HG03280 (cell line): ENCODE measurements around the gene ATP5PD.
A peak's percentile ranks its signal among the peaks of the same experiment; 100 is the strongest.
"Not testable (repeated sequence)": the region's sequence is repeated elsewhere in the genome, so short reads cannot be mapped to it uniquely, and the experiment has no call there.

Experiments
- ATAC-seq: cut with Tn5 transposase; IDR thresholded peaks from one replicate; pipeline ENCODE4 v1.9.1; 2021; ENCODE audit warnings: mild to moderate bottlenecking, moderate library complexity; ENCODE audit not compliant: unreplicated experiment

The ATP5PD gene

DNA sequence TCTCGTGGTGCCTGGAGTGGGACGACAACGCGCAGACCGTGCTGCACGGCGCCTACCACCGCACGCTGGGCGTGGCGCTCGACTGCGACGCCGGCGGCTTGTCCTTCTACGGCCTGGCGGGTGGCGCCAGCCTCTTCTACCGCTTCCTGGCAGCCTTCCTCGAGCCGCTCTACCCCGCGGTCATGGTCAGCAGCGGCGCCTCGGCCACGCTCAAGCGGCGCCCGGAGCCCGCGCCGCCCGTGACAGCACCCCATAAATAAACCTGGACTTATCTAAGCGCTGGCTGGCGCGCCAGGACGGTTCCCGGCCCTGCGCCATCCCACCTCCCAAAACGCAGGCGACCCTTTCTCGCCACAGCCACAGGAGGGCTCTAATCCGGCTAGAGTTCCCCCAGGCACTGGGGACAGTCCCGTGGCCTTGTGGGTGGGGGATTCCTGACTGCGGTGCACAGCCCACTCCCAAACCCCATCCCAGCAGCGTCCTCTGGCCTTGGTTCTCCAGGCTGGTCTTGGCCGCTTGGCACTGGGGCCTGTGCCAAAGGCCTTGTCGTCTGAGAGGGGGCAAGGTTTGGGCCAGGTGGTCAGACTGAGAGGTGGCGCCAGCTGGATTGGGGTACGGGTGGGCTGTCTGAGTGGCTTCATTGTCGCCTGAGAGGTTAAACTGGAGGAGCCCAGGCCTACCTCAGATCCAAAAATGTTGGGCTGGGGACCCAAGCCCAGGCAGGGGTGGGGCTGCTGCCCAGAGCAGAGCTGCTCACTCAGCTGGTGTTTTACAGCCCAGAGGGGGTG, 30.9 kb upstream of the ATP5PD start:
- peak; percentile 47 for ATAC-seq

DNA sequence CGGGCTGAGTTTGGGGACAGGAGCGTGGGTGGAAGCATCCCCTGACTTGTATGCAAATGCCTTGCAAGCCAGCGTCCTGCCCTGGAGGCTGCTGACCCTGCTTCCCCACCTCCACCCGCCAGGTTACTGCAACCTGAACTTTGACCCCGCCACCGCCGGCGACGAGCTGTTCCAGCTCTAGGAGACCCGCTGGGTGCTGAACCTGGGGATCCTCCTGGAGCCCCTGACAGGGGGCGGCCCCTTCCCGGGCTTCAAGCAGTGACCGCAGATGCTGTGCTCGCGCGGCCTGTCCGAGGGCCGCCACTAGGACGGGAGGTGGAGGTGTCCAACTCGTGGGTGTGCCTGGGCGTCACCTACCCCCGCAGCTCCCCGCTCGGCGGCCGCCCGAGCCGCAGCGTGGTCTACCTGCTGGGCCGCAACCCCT, 30.3 kb upstream of the ATP5PD start:
- ATAC-seq = peak; percentile 4

DNA sequence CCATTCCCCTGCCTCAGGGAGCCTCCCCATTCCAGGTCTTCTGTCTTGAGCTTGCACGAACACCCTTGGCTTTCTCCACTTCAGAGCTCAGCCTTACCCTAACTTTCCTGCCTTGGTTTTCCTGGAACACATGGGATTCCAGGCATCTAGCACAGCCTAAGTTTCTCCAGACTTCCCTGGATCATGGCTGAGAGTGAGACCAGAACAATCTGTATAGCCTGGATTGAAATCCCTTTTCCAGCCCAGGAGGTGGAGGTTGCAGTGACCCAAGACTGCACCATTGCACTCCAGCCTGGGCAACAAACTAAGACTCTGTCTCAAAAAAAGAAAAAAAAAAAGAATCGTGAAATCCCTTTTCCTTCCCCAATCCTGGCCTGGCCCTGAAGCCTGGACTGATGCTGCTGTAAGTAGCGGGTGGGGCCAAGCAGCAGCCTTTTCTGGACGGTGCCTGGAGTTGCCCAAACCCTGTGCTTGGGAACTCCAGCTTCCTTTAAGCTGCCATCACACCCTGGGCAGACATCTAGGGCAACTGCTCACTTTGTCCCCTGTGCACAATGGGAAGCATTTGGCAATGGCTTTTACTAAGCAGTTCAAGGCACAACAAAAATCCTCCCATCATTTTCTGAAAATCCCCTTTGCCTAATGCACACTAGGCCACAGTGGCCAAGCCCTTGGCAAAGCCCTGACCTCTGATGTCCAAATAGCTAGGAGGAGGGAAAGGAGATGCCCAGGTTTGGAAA, 29.0 kb upstream of the ATP5PD start:
- ATAC-seq = no peak

DNA sequence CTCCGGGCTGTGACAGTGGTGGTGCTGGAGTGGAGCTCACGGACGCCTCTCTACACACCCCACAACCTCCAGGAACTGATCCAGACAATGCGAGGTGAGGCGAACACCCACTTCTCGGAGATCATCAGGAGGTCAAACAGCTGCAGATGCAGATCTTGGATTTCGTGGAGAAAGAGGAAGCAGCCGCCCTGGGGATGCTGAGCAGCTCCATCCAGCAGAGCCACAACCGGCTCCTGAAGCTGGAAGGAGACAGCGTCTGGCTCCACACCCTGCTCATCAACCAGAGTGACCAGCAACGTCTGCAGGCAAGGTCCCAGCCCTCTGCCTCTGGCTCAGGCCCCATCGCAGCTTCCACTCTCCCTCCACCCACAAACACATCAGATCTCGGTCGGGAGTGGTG, 27.8 kb upstream of the ATP5PD start:
- ATAC-seq = no peak

DNA sequence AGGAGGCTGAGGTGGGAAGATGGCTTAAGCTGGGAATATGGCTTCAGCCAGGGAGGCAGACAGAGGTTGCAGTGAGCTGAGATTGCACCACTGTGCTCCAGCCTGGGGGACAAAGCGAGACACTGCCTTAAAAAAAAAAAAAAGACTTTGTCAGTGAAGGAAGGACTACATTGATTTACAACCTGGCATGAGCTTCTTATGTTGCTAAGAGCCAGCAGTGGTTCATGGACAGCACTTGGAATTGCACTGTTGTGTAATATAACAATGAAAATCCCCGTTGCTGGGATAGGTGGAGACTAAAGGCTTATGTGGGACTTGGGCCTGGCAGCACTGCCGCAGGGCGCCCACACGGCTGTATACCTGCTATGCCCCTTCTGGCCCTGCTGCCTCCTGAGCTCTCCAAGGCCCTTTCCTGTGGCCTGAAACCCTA, 26.9 kb upstream of the ATP5PD start:
- no peak for ATAC-seq

DNA sequence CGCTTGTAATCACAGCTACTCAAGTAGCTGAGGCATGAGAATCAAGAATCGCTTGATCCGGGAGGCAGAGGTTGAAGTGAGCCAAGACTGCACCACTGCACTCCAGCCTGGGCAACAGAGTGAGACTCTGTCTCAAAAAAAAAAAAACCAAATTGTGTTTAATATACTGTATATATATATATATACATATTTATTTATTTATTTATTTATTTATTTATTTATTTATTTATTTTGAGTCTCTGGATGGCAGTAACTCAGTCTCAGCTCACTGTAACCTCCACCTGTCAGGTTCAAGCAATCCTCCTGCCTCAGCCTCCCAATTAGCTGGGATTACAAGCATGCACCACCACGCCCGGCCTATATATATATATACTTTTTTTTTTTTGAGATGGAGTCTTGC, 26.1 kb upstream of the ATP5PD start:
- not testable (repeated sequence) for ATAC-seq

DNA sequence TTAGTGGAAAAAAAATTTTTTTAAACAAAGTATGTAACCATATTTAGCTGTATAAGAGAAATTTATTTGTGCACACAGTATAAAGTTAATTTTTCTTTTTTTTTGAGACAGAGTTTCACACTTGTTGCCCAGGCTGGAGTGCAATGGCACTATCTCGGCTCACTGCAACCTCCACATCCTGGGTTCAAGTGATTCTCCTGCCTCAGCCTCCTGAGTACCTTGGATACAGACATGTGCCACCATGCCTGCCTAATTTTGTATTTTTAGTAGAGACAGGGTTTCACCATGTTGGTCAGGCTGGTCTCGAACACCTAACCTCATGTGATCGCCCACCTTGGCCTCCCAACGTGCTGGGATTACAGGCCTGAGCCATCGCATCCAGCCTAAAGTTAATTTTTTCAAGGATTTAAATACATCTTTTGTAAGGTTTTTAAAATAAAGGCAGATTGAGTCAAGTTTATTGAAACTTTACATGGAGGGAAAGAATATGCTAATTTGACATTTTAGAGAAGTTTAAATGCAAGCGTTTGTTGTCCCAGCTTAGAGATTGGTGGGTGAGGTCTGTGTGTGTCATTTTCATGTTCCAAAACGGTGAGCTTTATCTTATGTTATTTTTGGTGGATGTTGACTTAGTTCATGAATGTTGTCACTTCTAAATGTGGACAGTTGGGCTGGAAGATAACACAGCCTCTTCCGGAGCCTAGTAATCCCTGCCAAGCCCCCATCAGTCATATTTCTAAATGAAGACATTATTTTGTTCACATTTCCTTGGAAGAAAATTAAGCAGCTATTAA, 24.9 kb upstream of the ATP5PD start:
- ATAC-seq = not testable (repeated sequence)

DNA sequence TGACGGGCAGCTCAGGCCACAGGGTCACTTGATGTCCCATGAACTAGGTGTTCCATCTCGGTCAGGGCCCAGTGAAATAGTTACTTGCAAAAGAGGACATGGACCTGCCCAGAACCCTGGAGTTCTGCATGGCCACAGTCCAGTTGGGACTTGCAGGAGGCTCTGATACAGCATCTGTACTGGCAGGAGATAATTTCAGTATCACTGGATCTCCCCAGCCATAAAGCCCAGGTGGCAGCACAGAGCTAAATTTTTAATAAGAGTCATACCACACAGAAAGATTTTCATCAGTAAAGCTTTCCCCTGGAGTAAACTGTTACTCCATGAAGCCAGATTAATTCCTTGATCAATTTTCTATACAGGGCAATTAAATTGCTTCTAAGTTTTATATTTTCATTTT, 23.0 kb upstream of the ATP5PD start:
- ATAC-seq = no peak

DNA sequence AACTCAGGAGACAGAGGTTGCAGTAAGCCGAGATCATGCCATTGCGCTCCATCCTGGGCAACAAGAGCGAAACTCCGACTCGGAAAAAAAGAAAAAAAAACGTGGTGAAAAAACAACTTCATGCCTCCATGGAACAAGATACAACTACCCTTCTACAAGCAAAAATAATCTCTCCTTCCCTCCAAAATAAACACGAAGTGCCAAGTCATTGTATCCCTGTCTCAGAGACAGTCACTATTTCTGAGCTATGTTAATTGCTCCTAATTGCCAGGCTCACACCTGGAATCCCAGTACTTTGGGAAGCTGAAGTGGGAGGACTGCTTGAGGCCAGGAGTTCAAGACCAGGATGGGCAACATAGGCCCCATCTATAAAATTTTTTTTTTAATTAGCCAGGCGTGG, 22.0 kb upstream of the ATP5PD start:
- no peak for ATAC-seq

DNA sequence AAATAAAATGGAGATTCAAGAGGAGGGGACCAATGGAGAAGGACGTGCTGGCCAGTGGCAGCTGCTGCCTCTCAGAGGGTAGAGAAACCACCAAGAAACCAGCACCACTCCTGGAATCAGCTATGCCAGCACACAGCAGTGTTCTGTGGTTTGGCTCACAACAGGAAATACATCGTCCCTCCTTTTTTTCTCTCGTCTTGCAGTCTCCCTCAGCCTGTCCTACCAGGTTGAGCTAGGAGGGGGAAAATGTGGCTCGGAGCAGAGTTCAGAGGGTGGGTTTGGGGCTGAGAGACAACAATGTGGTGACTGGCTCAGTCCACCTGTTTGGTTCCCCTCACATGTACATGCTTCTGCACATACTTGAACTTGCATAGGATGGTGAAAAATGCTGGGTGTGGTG, 21.1 kb upstream of the ATP5PD start:
- ATAC-seq = no peak

DNA sequence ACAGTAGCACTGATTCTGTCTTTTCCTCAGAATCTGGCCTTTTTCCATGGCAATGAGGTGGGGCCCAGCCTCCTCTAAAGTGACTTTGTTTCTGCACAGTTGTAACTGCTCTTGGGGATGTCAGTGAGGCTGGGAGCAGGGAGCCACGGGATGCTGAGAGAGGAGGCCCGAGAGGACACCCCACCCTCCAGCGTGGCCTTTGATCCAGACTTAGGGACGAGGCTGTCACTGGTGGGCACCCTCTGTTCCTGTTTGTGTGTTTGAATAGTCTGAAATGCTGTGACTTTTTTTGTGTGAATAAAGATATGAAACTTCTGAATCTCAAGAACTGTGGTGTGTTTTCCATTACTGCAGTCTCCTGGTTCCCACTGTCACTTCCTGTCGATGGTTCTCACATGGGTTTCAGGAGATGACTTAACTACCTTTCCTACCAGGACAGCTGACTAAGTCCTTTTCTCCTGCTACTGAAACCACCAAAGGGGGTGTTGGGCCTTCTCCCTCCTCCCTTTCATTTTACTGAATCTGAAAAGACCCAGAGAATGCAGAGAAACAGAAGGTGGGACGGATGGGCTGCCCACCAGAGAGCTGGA, 18.9 kb upstream of the ATP5PD start:
- ATAC-seq = no peak

DNA sequence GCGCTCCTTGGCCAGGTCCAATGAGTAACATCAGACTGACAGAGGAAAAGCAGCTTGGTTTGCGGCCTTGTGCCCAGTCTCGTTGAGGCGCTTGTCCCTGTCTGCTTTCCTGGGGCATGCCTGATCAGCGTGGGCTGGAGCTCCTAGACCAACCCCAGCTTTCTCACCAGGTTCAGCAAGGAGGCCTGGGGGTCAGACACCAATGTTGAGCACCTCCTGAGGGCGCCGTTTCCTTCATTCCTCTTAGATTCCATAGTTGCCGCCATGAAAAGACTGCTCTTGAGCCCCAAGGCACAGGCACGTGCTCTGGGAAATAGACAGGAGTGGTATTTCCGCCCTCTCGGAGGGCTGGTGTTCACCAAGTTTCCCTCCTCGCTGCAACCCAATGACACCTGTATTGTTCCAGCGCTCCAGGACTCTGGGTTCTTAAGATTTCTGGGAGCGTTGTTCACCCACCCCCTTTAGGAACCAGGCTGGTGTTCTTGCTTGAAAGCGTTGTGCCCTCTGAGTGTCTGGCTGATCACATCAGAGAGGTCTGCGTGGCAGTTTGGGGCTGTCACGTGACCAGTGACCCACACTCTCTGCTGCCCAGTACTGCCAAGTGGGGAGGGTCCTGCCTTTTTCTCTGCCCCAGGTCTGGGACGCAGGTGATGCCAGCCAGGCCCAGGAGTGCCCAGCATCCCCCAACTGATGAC, 18.2 kb upstream of the ATP5PD start:
- ATAC-seq = no peak

DNA sequence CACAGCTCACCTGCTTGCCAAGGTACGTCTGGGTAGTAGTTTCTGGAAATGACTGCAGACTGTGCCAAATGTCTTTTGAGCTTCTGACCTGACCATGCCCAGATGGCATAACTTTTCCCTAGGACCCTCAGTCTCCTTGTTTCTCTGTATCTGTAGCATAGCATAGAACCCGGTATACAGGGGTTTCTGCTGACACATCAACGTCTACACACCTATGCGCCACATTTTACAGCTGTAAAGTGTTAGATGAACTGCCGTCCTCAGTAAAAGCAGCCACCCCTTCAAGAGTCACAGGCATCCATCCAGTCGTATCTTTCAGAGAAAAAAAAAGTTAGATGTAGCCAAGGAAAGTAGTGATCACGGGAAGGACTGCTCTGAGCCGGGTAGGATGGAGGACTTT, 17.7 kb upstream of the ATP5PD start:
- ATAC-seq = no peak

DNA sequence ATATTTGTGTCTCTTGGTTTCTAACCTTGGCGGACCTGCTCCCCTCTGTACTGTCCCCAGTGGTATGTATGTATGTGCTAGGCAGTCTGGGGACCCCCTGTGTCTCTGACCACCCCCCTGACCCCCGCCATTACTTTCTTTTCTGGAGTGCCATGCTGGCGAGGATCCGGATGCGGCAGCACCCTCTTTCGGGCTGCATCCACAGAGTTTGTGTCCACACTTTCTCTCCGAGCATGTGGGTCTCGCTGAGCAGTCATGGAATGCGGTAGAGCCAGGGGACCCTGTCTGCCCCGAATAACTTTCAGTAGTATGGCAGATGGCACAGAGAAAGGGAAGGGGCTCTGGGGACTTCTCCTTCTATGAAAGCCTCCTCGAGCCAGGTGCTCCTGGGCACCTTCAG, 17.3 kb upstream of the ATP5PD start:
- ATAC-seq = no peak

DNA sequence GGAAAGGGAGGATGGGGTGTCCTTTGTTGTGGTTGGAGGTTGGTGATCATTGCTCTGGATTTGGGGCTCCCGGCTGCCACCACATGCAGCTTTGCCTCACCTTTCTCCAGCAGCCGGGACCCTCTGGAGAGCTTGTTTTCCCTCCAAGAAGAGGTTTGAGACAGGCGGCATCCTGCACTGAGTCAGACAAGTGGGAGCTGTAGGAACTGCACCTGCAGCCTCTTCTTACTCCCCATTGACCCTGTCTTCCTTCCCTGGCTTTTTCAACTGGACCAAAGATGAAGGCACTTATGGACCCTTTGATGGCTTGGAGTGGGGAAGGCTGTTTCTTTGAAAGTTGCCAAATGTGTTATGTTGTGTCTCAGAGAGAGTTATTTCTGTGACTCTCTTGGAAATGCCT, 16.9 kb upstream of the ATP5PD start:
- no peak for ATAC-seq

DNA sequence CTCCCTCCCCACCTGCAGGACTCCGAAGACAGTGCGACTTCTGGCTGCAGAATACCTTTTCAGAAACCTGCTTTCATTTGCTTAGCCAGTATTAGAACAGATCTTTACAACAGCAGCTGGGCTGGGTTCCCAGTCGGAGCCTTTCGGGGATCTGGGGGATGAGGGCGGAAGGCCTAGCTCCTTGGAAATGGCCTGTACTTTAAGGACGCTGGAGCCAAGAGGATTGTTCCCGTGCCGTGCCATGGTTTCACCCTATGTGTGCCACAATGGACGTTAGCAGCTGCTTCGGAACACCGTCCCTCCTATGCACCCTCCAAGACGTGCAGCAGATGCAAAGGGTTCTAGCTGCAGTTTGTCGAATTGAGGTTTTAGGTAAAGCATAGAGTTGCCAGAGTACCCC, 16.4 kb upstream of the ATP5PD start:
- ATAC-seq = no peak

DNA sequence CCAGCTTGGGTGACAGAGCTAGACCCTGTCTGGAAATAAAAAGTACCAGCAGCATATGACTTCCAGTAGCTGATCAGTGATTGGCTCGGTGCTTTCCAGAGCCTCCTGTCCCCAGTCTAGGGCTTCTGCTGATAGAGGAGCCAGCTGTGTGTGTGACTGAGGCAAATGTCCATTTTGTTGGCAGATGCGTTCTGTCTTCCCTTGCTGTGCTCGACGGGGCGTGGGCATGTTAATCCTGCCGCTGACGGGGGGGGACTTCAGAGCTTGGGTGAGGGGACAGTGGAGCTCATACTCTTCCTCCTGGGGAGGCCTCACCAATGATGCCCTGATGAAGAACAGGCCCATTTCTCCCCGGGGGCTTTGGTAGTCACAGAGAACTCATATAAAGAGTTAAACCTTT, 14.8 kb upstream of the ATP5PD start:
- ATAC-seq = no peak

DNA sequence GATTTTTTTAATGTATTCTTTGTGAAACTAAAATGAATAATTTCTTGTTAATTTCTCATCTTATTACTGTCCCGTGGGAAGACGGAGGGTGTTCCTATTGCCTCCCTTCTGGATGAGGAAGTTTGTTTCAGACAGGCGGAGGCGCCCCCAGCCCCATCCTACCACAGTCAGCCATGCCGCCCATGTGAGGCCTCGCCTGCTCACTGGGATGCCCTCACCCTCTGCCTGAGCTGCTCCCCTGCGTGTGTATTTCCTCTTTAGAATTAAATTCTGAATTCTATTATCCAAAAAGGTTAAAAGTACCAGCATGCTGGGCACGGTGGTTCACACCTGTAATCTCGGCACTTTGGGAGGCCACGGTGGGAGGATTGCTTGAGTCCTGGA, 14.3 kb upstream of the ATP5PD start:
- no peak for ATAC-seq

DNA sequence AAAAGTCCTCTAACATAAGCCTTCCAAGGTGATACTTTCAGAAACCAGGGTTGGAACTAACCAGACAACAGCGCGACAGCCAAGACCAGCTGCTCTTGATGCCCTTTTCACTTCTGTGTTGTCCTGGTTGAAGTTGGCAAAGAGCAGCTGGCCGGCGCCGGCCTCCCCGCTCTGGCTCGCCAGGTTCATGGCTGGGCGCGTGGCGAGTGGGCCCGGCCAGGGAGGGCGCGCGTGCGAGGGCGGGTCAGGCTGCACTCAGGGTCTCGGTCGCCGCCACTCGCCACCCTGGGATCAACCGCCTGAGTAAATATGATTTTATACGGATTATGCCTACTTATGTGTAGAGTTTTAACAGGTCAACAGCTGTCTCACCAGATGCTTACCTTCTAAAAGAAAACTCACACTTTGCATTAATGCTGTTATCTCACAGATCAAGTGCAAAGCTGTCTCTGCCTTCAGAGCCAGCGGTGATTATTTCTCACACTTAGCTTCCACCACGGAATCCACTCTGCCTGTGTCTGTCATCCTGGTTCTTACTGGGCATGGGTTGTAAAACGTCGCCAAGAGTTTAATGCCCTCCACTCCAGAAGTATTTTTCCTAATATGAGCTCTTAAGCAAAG, 13.8 kb upstream of the ATP5PD start:
- ATAC-seq = no peak
